CD4-positive, alpha-beta T cell treated with Interleukin-4 for 1 hour (primary cell): Measurements from ENCODE around the gene SLC5A9.

Experiments
- DNase-seq, 2 donors: peaks; one replicate each; pipeline ENCODE4 v3.0.0-alpha.2; 2020 to 2022

The SLC5A9 gene

GRCh38 chr1:48214820-48215219 lies 7.7 kb upstream of the SLC5A9 start:
- no peak for DNase-seq

GRCh38 chr1:48215222-48215621 lies 7.3 kb upstream of the SLC5A9 start:
- no peak for DNase-seq

GRCh38 chr1:48215889-48216288 lies 6.6 kb upstream of the SLC5A9 start:
- no peak for DNase-seq

- DNase-seq, result no peak
These were observed 6.2 kb upstream of the SLC5A9 start for GRCh38 chr1:48216313-48216712.

- no peak for DNase-seq
These were observed 5.6 kb upstream of the SLC5A9 start for GRCh38 chr1:48216941-48217340.

- DNase-seq, result no peak
These were observed 4.7 kb upstream of the SLC5A9 start for GRCh38 chr1:48217856-48218255.

- DNase-seq, result no peak
These were observed 2.7 kb upstream of the SLC5A9 start for GRCh38 chr1:48219803-48220202.

- no peak for DNase-seq
These were observed 1.4 kb upstream of the SLC5A9 start for GRCh38 chr1:48221122-48221521.

GRCh38 chr1:48221657-48222056 lies 859 bp upstream of the SLC5A9 start:
- DNase-seq, result no peak

- DNase-seq, result no peak
These were observed 1.1 kb downstream of the SLC5A9 start for GRCh38 chr1:48223366-48224240.

- no peak for DNase-seq
These were observed 2.3 kb downstream of the SLC5A9 start for GRCh38 chr1:48224791-48225190.

GRCh38 chr1:48225579-48225978 lies 3.1 kb downstream of the SLC5A9 start:
- no peak for DNase-seq

GRCh38 chr1:48227165-48228013 lies 4.9 kb downstream of the SLC5A9 start:
- peak; percentile 31 for DNase-seq

GRCh38 chr1:48228156-48228555 lies 5.6 kb downstream of the SLC5A9 start:
- no peak for DNase-seq

- no peak for DNase-seq
These were observed 6.8 kb downstream of the SLC5A9 start for GRCh38 chr1:48229317-48229716.

GRCh38 chr1:48230236-48230635 lies 7.7 kb downstream of the SLC5A9 start:
- DNase-seq, result no peak

GRCh38 chr1:48232722-48233121 lies 10.2 kb downstream of the SLC5A9 start:
- DNase-seq, result no peak

- DNase-seq, result no peak
These were observed 11.4 kb downstream of the SLC5A9 start for GRCh38 chr1:48233666-48234485.

GRCh38 chr1:48235652-48236051 lies 13.1 kb downstream of the SLC5A9 start:
- no peak for DNase-seq

GRCh38 chr1:48236716-48237470 lies 14.4 kb downstream of the SLC5A9 start:
- DNase-seq, result peak in 1 of 2 donors; percentile 44

GRCh38 chr1:48242141-48242736 lies 19.7 kb downstream of the SLC5A9 start:
- DNase-seq, result no peak

GRCh38 chr1:48245106-48245505 lies 22.6 kb downstream of the SLC5A9 start:
- peak in 1 of 2 donors; percentile 46 for DNase-seq
